HG03108 (cell line): ENCODE results near the gene HIPK2.

Source experiments
- ATAC-seq: cut with Tn5 transposase; IDR thresholded peaks from one replicate; pipeline ENCODE4 v1.9.1; 2021; ENCODE audit warnings: moderate library complexity; ENCODE audit not compliant: unreplicated experiment

Gene HIPK2

GRCh38 chr7:139658296-139658695, 119.5 kb downstream of the HIPK2 start:
- no peak for ATAC-seq

DNA sequence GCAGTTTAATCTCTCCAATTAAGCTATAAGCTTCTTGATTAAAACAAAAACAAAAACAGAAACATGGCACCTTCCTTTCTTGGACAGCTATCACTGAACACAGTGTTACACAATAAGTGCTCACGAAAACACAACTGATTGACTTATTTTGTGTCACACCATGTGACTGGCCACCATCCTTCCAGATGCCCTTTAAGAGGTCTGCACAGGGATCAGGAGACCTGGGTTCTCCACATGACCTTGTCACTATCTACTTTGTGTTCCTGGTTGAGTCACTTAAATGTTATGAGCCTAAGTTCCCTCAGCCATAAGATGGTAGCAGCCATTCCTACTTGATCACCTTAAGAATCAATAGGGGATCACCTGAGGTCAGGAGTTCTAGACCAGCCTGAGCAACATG, 120.1 kb downstream of the HIPK2 start:
- ATAC-seq = no peak

DNA sequence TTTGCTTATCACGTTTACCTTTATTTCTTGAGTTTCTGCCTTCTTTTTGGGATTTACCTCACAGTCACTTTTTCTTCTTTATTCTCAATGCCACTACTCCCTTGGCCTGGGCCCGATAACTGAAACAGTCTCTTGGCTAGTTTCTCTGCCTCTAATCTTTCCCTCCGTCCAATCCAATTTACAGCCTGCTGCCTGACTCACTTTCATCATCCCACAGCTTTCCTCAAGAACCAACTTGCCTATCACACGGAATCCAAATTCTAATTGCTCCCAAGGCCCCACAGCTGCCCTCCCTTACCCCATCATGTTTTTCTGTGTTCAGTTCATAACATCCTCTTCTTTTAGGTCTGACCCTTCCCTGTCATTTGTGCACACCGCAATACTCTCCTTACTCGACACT, 121.4 kb downstream of the HIPK2 start:
- no peak for ATAC-seq

GRCh38 chr7:139655305-139655704, 122.5 kb downstream of the HIPK2 start:
- ATAC-seq = no peak

DNA sequence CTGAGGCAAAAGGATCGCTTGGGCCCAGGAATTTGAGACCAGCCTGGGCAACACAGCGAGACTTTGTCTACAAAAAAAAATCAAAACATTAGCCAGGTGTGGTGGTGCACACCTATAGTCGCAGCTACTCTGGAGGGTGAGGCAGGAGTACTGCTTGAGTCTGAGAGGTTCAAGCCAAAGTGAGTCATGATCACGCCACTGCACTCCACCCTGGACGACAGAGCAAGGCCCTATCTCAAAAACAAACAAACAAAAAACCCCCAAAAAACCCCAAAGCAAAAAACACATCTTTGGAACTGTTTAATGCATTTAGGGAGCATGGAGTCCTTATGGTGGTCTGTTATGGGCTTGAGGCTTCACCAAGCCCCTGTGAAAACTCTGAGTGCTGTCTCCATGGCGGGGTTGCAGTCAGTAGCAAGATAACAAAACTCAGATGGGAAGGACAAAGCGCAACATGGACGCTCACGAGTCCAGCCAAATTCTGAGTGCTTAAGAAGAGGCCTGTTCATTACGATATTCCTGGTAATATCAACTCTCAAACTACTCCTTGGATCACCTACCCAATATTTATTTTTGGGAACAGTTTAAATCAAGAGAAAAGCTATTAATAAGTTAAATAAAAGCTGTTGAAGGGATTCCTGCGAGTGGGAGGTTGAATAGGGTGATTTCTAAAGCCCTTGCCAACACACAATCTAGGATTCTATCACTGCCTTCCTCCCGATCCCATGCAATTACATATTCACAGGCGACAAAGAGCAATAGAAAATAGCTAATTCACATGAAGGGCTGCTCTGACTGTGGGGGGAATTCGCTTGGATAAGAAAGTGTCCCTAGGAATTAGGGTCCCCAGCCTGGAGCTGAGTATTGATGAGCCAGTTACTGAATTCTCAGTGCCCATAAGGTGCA, 123.3 kb downstream of the HIPK2 start:
- no peak for ATAC-seq

DNA sequence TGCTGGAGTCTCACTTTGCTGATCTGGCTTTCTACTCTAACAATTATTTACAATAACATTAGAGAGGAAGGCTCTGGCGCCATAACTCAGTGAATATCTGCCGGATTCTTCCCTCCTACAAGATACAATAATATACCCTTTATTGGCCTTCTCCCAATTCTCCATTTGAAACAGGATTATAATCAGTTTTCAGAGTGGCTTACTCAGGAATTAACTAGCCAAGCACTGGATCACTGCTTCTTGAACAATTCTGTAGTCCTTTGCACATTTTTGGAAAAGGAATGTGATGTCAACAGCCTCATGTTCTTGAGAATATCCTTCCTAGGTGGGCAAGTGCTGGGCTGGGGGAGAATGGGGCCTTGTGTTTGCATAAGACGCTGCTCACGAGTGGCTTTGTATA, 125.9 kb downstream of the HIPK2 start:
- no peak for ATAC-seq

DNA sequence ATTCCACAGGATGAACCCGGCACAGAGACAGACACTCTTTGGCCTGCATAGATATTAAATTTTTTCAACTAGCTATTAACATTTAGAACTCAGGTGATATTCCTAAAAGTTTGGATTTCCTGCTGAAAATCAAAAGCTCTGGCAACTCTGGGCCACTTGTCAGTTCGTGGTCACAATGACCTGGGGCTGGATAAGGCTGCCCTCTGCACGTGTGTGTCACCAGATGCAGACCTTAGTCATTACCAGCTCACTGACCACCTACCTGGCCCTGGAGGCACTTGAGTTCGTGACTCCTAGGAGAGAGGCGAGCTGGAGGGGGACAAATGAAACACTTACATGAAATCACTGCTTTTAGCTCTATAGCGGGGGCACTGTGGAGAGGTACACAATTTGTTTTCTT, 126.5 kb downstream of the HIPK2 start:
- no peak for ATAC-seq

DNA sequence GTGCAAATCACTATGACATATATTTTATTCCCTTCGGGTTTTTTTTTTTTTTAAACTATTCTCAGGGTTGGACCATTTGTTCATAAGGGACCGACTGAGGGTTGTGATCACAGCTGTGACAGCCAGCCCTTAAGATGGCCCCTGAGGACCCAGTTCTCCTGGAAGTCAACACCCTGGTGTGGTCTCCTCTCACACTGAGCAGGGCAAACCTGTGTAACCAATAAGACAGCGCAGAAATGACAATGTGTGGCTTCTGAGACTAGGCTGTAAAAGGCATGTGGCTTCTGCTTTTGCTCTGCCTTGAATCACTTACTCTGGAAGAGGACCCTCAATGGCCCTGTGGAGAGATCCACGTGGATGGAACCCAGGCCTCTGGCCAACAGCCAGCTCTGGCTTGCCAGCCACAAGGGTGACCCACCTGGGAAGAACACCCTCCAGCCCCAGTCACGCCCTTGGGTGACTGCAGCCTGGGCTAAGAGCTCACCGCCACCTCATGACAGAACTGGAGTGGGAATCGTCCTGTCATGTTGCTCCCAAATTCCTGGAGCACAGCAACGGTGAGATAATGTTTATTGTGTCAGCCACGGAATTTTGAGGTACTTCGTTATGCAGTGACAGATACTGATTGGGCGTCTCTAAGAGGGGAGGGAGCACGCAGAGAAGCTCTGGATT, 127.2 kb downstream of the HIPK2 start:
- no peak for ATAC-seq

DNA sequence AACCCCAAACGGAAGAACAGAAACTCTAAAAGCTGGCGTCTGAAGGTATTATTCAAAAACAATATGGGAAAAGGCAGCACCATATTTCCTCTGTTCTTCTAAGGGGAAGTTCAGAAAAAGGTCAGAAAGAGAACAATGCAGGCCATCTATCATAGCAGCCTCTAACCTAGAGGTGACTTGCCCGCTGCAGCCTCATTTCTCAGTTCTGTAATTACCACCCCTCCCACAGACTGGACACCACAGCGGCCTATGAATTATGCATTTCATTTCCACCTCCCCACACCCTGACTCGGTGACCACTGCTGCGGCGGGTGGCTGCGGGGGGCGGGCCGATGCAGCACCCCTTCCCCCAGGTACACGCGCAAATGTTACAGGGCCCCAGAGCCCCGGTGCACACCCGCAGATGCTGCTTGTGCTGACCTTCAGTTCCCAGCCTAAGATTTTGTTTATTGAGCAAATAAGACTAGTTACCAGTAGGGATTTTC, 128.8 kb downstream of the HIPK2 start:
- peak; percentile 92 for ATAC-seq

DNA sequence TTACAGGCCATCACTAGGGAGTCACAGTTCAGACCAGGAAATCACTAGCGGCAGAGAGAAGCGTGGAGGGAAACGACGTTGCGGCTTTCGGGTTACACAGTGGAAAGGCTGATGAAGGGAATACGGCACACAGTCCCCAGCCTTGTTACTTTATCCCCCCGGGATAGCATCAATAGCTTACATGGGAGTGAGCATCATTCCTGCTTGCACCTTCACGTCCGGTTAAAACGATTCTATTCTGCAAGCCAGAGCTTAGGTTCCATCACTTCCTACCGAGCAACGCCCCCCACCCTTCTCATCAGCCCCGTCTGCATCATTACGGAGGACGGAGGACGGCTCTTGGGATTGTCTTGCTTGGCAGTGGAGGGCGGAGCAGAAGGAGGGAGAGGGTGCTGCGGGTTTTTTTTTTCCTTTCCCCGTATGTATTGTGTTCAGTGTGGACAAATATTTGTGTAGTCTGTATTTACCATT, 129.4 kb downstream of the HIPK2 start:
- ATAC-seq = no peak

DNA sequence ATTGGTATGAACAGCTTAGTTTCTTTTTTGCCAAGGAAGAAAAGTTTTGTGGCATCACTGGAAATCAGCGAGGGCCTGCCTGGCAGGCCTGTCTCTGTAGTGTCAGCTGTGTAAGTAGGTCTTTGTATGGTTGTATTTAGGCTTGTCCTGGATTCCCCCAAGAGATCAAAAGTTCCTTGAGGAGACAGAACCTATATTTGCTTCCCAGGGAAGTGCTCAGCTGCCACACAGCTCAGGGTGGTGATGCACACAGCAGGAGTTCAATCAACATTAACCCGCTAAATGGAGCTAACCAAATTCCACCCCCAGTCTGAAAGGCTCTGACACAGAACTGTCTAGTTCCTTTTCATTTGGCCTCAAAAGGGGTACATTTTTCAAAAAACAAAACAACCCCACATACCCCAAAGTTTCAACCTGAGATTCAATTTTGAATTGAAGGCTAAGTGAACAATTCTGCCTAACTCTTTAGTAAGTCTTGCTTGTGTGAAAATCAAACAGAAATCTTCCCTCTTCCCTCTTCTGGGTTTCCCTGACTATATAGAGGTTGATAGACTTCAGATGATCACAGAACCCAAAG, 129.9 kb downstream of the HIPK2 start:
- no peak for ATAC-seq

DNA sequence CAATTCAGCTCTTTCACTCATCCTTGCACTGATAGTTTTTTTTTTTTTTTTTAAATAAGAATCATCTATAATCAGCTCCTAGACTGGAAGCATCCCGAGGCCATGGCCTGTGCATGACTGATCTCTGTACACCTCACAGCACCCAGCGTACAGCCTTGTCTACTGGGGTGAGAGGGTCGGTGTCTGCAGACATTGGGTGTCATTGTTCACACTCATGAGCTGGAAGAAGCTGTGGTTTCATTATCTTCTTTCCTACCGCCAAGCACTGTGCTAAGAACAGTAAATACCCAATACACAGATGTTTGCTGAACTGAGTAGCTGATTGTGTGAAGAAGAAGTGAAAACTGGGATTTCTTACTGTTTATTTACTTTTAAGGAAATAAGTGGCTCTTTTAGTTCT, 130.7 kb downstream of the HIPK2 start:
- no peak for ATAC-seq

DNA sequence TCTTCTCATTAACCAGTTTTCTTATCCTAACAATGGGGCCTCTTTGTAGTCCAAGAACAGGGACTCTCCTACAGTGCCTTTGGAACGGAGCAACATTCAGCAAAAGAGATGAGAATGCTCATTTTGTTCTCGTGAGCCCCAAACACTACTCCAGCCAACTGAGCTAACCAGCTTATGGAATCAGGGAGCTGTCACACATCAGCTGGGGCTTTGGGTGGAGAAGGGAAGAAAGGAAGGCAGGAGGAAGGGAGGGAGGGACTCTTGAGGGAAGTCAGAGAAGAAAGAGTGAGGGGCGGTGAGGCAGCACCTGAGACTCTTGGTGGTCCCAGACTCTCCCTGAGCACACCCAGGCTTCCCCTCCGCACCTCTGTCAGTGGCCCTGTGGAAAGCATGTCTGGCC, 131.2 kb downstream of the HIPK2 start:
- no peak for ATAC-seq

- ATAC-seq = no peak
Measured at GRCh38 chr7:139645572-139646523, 131.9 kb downstream of the HIPK2 start.

- ATAC-seq = no peak
Measured at GRCh38 chr7:139643951-139644585, 133.7 kb downstream of the HIPK2 start.

- ATAC-seq = no peak
Measured at GRCh38 chr7:139642283-139642682, 135.5 kb downstream of the HIPK2 start.

DNA sequence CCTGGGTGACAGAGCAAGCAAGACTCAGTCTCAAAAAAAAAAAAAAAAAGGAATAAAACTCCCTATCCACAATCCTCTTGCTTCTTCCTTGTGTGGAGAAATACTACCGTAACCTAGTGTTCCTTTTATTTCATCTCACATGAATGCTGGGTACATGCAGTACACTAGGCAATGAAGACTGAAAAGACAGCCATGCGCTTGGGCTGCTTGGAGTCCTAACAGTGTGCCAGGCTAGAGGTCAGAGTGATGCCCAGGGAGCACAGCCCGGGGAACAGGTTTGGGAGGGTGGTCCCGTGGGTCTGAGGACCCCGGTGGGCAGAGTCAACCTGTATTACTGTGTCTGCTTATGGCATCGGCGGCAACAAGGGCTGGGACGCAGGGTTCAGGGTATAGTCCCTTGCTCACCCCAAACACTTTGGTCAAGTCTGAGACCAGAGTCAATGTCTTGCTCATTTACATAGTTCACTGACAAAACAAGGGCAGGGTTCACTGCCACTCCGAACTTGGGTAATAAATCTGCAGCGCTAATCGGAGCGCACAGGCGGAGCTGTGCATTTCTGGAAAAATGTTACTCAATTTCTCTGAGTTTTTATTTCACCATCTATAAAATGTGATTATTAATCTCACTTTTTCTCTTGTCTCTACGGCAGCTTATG, 136.3 kb downstream of the HIPK2 start:
- ATAC-seq = no peak

- no peak for ATAC-seq
Measured at GRCh38 chr7:139640681-139641080, 137.1 kb downstream of the HIPK2 start.

DNA sequence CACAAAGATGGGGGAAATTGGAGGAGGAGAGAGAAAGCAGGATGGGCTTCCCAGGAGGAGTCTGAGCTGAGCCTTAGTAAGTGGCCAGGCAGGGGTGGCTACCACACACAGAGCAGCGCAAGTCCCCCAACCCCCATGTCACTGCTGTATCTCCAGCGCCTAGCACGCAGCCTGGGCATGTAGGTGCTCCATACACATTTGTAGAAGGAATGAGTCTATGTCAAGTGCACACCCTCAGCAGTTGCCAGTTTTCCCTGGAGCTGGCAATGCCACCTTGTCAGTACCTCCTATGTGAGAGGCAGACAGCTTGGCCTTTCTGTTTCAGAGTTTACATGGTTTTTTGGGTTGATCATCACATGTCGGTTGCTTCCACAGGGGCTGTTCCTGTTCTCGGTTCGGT, 138.2 kb downstream of the HIPK2 start:
- no peak for ATAC-seq
